Calu3 (cell line): ENCODE measurements around the gene SYNE3. TPM values are rescaled to one million over a fixed set of nuclear protein-coding genes. Genes with fewer than 3 reads are reported as not detected.
A peak's percentile ranks its signal among the peaks of the same experiment; 100 is the strongest.

Experiments
- BruUV-seq: library from RNA; stranded (reverse); fragments of 400-500 nt; replicated peaks from 2 replicates; lab custom pipeline; 2021; lab: Mats Ljungman, UMichigan
- CTCF ChIA-PET: fragments of 300-600 bp; sonication (Branson Sonifier 250); formaldehyde crosslinking; loops from one replicate; lab custom pipeline; 2022; ENCODE audit warnings: antibody characterized with exemption; lab: Charles Lee
- DNase-seq: peaks from one replicate; pipeline ENCODE4 v3.0.0; 2022
- H3K27ac Mint-ChIP-seq: one replicate; pipeline ENCODE4 v1.8.0; 2022; ENCODE audit warnings: mixed read lengths; ENCODE audit not compliant: unreplicated experiment
- H3K27me3 Mint-ChIP-seq: one replicate; pipeline ENCODE4 v1.8.0; 2022; ENCODE audit warnings: mixed read lengths; ENCODE audit not compliant: unreplicated experiment
- H3K36me3 Mint-ChIP-seq: one replicate; pipeline ENCODE4 v1.8.0; 2022; ENCODE audit warnings: mild to moderate bottlenecking, moderate library complexity, mixed read lengths; ENCODE audit not compliant: insufficient read depth, unreplicated experiment
- H3K4me1 Mint-ChIP-seq: one replicate; pipeline ENCODE4 v1.8.0; 2022; ENCODE audit warnings: mild to moderate bottlenecking, low read depth, mixed read lengths; ENCODE audit not compliant: unreplicated experiment
- H3K4me3 Mint-ChIP-seq: one replicate; pipeline ENCODE4 v1.8.0; 2022; ENCODE audit warnings: mild to moderate bottlenecking, low read depth, moderate library complexity, mixed read lengths; ENCODE audit not compliant: unreplicated experiment
- H3K9me3 Mint-ChIP-seq: one replicate; pipeline ENCODE4 v1.8.0; 2022; ENCODE audit warnings: low read depth, mixed read lengths; ENCODE audit not compliant: unreplicated experiment
- CTCF ChIP-seq: fragments of 200-600 bp; IDR thresholded peaks from one replicate; pipeline ENCODE4 v1.8.0; 2022; ENCODE audit warnings: antibody characterized with exemption; ENCODE audit not compliant: unreplicated experiment
- intact Hi-C: fragments of 100-400 bp; cut with micrococcal nuclease; formaldehyde crosslinking; loops from one replicate; pipeline ENCODE4 v1.10.0; 2022; ENCODE audit not compliant: unreplicated experiment
- total RNA-seq: library from RNA; stranded (reverse); gene quantifications from 2 replicates; pipeline ENCODE4 v1.2.3, GENCODE V29; 2022

Gene SYNE3
- total RNA-seq, 1 experiment from 2014 or later: 0.97 TPM

GRCh38 chr14:95555053-95555452 lies 38.6 kb upstream of the SYNE3 start:
- H3K36me3 Mint-ChIP-seq: no peaks in the 10 kb centered on the region
- intact Hi-C loops: no loop called here

GRCh38 chr14:95553141-95553540 lies 36.7 kb upstream of the SYNE3 start:
- intact Hi-C loops: no loop called here
- Mint-ChIP-seq H3K4me3 (no peak overlapping the region), H3K9me3 (no peaks in the 10 kb centered on the region), H3K27me3 (no peaks in the 10 kb centered on the region), H3K27ac (no peak overlapping the region), H3K36me3 (no peaks in the 10 kb centered on the region), H3K4me1 (peaks cover 32% of the 10 kb centered on the region)
- CTCF ChIA-PET: no interaction called here
- TF ChIP-seq CTCF: no peak
- BruUV-seq: no TSS peak
- DNase-seq: no peak

More at GRCh38 chr14:95555053-95555452, 38.6 kb upstream of the SYNE3 start:
- Mint-ChIP-seq H3K4me1 (peaks cover 19% of the 10 kb centered on the region), H3K27me3 (no peaks in the 10 kb centered on the region), H3K9me3 (no peaks in the 10 kb centered on the region), H3K27ac (no peak overlapping the region), H3K4me3 (no peak overlapping the region)
- CTCF ChIA-PET: no interaction called here
- DNase-seq: no peak
- no TSS peak for BruUV-seq
- no peak for TF ChIP-seq CTCF

GRCh38 chr14:95551435-95551834 lies 35.0 kb upstream of the SYNE3 start:
- no peak for DNase-seq
- Mint-ChIP-seq H3K27me3 (no peaks in the 10 kb centered on the region), H3K4me3 (no peak overlapping the region), H3K9me3 (no peaks in the 10 kb centered on the region), H3K27ac (no peak overlapping the region), H3K4me1 (peaks cover 50% of the 10 kb centered on the region), H3K36me3 (peaks cover under 1% of the 10 kb centered on the region)
- intact Hi-C loops: no loop called here
- no peak for TF ChIP-seq CTCF
- BruUV-seq: no TSS peak
- CTCF ChIA-PET: no interaction called here

- H3K4me1 Mint-ChIP-seq: peaks cover 55% of the 10 kb centered on the region
- peak; percentile 57 for DNase-seq
- CTCF ChIA-PET: no interaction called here
- H3K27ac Mint-ChIP-seq: peak overlapping the region; percentile 61
- H3K27me3 Mint-ChIP-seq: no peaks in the 10 kb centered on the region
- no TSS peak for BruUV-seq
- H3K36me3 Mint-ChIP-seq: peaks cover 10% of the 10 kb centered on the region
- H3K9me3 Mint-ChIP-seq: no peaks in the 10 kb centered on the region
- intact Hi-C loops: no loop called here
- TF ChIP-seq CTCF: no peak
- peak overlapping the region; percentile 40 for H3K4me3 Mint-ChIP-seq
Observed at GRCh38 chr14:95549656-95550585, 33.5 kb upstream of the SYNE3 start.
